Stimulated activated CD8-positive, alpha-beta memory T cell treated with anti-CD3 and anti-CD28 coated beads, Interleukin-7, amount 100 ng/mL, for 4 hours (primary cell): ENCODE results near the gene CARD14.

Experiments used
- DNase-seq, 2 donors: peaks; one replicate each; pipeline ENCODE4 v3.0.0-alpha.2; 2020; ENCODE audit warnings: low read depth in 2 of 2

The CARD14 gene

DNA sequence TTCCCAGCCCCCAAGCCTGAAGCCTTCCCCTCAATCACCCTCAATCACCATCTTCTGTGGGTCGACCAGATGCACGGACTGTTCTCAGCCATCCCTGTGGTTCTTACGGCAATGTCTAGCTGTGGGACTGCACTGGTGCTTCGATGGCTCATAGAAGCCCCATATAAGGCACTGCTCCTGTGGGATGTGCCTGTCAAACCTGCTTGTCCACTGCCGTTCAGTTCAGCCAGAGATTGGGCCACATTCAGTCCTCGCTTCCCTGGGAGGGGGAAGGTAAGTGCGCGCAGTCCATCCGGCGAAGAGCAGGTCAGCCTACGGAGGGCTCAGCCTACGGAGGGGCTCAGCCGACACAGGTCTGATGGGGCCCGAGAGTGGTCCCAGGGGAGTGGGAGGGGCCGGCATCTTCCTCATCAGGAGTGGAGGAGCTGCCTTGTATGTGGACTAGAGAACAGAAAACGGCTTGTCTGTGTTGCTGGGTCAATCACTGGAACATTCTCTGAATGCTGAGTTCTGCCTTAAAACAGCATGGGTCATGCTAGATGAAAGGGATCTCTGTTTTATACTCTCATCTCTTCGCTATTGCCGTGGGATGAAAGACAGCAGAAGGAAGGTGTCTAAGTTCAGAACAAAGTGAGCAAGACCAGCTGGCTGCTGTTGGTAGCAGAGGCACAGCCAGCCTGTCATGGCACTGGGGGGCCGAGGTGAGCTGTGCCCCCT lies at the start of gene CARD14:
Gene CARD14, plus strand, starts transcription at position 247 of the 717 bp plus-strand sequence. CDS start 11,409 bp downstream, outside the sequence.
- no peak for DNase-seq

DNA sequence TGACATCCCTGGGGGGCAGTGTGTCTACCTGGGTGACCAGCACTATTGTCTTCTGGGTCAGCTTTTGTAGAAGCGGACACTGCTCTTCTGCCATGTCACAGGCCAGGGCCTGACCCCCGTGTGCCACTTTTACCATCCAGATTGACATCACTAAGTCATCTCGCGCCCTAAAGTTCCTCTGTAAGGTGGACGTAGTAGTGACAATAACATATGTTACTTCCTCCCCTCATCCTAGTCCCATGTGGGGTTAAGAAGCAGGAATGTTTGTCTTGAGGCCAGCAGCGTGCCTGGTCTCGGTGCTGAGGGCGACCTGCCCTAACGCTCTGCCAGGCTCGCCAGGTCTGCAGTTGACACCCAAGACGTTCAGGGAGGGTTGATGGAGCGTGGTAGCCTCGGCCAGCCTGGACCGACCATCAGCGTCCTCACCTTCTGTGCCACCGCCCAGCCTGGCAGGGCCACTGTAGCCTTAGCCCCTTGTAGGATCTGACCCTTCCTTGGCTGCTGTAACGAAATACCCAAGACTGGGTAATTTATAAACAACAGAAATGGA lies 47.7 kb upstream of the CARD14 start:
- DNase-seq = no peak

DNA sequence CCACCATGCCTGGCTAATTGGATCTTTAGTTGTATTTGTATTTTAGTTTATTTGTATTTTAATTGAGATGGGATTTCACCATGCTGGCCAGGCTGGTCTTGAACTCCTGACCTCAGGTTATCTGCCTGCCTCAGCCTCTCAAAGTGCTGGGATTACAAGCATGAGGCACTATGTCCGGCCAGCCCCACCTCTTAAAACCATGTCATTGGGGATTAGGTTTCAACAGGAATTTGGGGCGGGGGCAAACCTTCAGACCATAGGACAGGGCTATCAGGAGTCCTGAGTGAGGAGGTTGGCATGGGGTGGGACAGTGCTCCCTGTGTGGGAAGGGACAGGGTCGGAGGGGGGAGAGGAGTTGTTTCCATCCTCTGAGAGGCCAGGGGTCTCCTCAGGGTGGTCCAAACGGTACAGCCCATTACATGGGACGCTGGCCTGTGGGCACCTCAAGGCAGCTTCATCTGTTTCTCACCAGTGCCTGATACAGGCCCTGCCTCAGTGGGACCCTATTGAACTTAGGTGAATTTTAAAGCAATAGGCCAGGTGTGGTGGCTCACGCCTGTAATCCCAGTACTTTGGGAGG lies 46.8 kb upstream of the CARD14 start:
- DNase-seq = no peak

DNA sequence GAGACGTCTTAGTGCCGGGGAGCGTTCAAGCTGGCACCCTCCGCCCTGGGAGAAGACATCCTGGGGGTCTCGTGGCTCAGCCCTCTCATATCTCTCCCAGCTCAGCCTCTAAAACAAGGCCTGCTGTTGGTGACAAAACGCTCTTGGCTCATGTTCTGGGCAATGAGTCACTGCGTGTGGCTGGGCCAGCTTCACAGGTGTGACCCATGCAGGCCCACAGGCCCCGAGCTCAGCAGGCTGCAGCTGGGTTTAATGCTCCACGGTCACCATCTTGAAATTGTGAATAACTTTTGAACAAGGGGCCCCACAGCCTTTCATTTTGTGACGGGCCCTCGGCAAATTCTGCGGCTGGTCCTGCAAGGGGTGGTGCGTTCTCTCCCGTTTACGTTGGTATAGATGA lies 46.0 kb upstream of the CARD14 start:
- no peak for DNase-seq

DNA sequence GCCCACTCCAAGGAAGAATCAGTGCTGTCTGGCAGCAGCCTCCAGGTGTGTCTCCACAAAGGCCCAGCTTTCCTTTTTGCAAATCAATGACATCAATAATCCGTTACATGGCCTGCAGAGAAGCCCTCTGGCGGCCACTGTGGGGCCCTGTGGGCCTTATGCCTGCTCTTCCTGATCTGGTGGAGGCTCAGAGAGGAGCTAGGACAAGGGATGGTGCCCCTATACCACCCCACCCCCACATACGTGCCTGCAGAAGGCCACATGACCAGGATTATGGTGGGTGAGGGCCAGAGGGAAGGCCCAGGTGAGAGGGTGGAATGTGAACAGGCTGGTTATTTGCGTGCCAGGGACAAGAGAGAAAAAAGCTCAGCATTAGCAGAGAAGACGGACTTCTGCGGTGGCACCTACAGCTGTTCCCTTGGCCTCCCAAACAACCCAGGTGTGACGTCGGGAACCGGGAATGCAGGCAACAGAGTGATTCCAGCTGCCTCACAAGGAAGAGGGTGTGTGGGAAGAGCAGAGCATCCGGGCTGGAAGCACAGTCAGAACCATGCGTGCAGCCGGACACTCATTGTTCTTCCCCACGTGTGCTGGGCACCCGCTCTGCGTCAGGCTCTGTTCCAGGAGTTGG lies 45.4 kb upstream of the CARD14 start:
- no peak for DNase-seq

DNA sequence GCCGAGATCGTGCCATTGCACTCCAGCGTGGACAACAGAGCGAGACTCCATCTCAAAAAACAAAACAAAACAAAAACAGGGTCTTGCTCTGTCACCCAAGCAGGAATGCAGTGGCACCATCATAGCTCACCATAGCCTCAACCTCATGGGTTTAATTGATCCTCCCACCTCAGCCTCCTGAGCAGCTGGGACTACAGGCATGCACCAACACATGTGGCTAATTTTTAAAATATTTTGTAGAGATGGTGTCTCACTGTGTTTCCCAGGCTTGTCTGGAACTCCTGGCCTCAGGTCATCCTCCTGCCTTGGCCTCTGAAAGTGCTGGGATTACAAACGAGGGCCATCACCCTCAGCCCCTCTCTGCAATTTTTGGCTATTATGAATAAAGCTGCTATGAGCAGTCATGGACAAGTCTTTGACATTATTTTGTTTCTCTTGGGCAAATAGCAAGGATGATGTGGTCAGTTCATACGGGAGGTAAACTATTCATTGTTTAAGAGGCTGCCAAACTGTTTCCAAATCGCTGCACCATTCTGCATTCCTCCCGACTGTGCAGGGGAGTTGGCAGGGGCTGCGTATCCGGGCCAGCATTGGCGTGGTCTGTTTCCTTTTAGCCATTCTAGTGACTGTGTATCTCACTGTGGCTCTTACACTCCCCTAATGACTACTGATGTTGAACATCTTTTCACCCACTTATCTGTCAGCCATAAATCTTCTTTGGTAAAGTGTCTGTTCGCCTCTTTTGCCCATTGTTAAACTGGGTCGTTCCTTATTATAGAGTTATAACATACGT lies 44.0 kb upstream of the CARD14 start:
- DNase-seq = no peak

DNA sequence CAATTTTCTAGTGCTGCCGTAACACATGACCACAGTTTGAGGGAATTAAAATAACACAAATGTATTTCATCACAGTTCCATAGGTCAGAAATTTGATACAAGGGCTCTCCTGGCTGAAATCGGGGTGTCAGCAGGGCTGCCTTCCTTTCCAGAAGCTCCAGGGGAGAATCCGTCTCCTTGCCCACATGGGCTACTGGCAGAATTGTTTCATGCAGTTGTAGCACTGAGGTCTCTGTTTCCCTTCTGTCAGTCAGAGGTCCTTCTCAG lies 43.4 kb upstream of the CARD14 start:
- no peak for DNase-seq

DNA sequence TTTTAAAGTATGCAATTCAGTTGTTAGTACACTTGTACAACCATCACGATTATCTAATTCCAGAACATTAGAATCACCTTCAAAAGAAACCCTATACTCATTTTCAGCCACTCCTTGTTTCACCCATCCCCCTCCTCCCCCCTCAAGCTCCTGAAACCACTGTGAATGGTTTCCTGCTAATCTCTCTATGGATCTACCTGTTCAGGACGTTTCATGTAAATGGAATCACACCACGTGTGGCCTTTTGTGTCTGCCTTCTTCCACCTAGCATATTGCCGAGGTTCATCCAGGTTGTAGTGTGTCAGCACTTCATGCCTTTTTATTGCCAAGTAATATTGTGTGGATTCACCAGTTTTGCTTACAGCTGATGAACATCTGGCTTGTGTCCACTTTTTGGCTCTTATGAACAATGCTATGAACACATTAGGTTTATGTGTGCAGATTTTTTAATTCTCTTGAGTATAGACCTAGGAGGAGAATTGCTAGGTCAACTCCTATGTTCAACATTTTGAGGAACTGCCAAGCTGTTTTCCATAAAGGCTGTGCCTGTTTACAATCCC lies 40.7 kb upstream of the CARD14 start:
- DNase-seq = no peak

DNA sequence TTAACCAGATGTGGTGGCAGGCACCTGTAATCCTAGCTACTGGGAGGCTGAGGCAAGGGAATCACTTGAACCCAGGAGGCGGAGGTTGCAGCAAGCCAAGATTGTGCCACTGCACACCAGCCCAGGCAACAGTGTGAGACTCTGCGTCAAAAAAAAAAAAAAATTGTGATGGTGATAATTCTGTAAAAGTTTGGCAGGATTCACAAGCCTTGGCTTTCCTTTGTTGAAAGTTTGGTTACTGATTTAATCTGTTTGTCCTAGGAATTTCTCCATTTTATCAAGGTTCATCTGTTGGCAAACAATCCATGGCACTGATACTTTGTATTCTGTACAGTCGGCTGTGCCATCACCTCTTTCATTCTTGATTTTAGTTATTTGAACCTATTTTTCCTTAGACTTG lies 38.8 kb upstream of the CARD14 start:
- no peak for DNase-seq

DNA sequence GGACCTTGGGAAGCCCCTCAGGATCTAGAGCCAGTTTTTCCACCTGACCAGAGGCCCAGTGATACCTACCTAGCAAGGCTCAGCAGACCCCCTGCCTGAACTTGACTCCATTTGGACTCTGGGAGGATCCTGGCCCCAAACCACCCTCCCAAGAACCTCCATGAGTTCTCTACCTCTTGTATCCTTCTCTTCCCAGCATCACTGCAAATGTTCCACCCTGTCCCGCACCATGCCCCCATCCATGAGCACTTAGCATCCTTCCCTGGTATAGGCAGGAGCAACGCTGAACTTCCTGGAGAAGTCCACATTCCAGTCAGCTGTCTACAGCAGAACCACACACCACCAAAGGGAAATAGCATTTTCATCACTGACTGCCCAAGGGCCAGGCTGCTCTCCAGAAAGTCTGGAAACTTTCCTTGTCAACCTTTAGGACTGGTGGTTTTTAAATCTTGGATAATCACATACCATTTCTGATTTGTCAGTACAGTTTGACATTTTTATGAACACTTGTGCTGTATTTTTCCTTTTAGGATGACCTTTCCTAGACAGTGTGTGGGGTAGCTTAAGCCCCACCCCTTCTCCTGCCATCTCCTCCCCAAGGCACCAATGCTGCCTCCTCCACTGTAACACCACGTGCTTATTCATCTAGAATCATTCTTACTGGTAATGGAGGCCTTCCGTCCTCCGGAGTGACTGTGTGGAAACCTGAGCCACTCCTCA lies 36.8 kb upstream of the CARD14 start:
- DNase-seq = no peak

DNA sequence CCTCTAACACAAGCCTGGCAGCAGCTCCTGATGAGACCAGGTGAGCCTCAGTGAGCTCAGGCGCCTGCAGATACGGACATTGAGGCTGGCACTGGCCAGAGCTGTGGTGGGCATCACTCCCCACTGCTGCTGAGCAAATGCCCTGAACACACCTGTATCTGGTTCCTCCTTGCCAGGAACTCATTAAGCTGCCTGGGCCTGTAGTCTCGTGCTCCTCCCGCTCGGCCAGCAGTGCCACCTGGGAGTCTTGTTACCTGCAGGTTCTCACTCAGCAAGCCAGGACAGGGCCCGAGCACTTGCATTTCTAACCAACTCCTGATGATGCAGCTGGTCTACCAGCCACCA lies 36.2 kb upstream of the CARD14 start:
- no peak for DNase-seq

DNA sequence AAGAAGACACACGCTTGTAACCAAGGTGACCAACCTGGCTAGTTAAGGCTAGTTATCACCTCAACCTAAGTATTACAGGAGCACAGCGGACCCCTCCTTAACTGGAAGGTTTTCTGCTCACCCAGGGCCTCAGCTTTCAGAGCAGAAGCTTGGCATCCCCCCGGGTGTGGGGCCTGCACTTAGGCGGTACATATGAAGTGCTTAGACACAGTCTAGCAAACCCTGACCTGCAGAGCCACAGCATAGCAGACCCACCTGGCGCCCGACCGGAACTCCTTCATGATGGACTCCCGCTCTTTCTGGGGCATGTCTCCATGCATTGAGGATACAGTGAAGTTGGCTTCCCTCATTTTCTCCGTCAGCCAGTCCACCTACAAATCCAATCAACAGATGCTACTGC lies 32.7 kb upstream of the CARD14 start:
- DNase-seq = no peak

DNA sequence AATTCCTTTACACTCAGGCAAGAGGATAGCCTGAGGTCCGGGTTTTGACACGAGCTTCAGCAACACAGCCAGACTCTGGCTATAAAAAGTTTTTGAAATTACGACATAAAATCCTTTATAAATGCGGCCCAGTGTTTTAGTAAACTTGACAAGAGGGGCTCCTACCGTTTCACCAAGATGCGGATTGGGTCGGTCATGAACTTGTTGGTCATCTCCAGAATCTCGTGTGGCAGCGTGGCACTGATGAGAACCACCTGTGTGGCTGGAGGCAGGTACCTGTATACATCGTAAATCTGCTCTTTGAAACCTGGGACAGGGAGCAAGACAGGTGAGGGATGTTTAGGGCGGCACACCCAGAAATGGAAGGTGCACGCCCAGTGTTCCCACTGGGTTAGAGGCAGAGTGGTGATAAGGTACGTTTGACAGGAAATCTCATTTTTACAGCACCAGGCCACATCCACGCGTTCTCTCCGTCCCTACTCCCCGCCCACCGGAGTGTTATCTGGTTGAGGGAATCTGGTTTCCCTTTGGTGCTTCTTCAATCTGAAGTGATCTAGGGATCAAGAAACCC lies 30.9 kb upstream of the CARD14 start:
- DNase-seq = no peak

DNA sequence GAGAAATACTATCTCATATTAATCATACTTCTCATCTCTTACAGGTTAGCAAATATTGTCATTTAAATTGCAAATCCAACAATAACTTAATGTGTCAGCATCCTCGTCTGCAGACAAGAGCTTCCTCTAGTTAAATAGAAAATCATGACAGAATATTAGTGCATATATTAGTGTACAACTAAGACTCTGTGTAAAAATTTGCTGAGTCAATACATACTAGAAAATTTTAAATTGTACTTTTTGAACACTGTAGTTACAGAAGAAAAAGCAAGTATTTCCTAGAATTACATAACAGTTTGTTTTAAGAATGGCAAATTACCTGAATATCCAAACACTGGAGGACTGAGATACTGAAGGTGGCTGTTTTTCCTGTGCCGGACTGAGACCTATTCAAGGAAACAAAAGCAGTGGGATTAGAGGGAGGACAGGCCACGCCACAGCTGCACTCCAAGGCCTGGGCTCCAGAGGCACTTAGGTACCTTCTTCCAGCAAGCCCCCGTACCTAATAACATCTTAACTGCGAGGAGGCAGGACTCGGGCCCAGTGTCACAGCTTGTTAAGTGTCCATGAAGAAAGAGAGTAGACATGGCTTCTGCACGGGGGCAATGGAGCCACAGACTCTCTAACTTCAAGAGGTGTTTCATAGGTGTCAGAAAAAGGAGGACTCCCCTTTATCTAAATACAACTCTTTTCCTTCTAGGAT lies 28.2 kb upstream of the CARD14 start:
- DNase-seq = no peak

DNA sequence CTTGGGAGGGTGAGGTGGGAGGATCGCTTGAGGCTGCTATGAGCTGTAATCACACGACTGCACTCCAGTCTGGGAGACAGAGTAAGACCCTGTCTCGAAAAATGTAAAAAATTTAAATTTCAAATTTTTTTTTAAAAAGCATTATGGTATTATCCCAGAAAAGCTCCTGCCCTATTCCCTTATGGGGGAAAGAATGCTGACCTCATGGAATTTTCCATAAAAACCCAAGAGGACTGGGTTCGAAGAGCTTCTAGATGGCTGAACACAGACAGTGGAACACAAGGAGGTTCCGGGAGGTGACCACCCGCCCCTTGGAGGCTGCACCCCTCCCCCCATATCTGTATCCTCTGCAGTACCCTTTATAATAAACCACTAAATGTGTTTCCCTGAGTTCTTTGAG lies 26.9 kb upstream of the CARD14 start:
- DNase-seq = no peak

DNA sequence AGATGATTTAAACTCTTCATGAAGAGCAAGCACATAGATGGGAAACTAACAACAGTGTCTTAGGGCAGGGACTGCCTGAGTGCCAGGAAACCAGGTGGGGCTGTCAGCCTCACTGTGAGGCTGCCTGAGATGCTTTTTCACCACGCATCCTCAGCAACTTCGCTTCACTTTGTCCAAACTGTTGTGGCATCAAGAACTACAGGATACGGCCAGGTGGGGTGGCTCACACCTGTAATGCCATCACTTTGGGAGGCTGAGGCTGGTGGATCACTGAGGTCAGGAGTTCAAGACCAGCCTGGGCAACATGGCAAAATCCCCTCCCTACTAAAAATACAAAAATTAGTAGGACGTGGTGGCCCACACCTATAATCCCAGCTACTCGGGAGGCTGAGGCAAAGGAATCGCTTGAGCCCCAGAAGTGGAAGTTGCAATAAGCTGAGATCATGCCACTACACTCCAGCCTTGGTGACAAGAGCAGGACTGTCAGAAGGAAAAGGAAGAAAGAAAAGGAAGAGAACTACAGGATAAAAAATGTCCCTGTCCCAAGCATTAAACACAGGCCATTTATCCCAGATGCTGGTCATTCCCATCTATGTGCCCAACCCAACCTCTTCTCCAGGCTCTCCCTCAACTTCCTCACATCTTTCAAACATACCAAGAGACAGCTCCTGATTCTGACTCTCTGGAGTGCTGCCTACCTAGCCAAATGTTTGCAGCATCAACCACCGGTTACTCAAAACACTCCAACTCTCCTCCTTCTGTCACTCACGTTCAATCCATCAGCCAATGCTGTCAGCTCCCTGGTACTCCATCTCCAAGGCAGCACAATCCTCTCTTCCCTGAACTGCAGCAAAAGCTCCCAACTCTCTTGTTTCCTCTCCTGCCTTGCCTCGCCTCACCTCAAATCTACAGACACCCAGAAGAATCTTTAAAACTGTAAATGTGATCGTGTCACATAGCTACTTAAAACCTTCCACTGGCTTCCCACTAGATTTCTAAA lies 24.5 kb upstream of the CARD14 start:
- no peak for DNase-seq

DNA sequence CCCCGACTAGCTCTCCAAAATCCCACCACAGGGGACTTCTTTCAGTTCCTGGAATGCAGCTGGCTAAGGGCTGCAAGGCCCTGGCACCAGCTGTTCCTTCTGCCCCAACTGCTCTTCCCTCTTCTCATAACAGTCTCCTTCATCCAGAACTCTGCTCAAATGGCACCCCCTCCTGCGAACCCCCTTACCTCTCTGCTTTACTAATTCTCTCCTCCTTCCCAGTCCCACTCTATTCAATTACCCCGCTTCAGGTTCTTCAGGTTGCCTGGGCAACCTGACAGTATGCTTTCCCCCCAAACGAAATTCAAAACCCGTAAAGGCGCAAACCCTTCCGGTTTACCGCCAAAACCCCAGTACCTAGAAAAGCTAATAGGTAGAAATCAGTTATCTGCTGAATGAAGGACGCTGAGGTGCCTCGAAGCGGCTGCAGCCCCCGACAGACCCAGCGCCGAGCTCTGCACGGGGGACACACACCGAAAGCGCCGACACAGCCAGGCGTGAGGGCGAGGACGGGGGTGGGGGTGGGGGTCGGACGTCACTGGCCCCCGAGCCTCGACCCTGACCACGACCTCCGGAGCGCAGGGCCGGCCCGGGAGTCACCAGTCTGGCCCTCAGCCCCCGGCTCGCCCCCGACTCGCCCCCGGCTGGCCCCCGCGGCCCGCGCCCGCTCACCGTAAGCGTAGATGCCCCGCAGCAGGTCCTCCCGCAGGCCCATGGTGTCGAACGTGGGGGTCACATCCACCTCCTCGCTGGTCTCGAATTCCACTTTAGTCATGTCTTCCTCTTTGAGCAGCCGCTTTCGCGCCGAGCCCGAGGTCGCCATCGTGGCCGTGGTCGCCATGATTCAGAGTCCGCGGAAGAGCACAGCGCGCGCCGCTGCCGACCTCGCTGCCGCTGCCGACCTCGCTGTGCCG lies 23.5 kb upstream of the CARD14 start:
- DNase-seq = no peak
